ENCODE measurements around the gene SLFN14. TPM values are rescaled to one million over a fixed set of nuclear protein-coding genes. Genes with fewer than 3 reads are reported as not detected.

SLFN14 gene
- polyA plus RNA-seq, 2 of the 4 experiments (the other 2 are of a cell fraction): not detected

DNA sequence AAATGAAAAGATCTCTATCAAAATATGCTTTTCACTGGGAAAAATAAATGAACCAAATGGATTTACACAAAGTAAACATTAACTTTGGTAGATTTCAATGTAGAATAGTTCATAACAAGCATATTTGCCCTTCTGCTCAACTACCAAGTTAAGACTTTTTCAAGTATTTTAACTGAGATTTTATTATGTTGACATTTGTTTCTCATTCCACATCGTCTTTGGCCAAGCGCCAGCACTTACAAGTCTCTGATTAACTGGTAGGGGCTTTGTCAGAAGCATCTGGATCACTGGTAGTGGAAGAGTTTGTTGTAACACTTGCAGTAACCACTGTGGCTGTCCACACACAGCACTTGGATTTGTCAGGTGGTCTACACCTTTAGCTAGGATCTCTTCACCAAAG lies 46.1 kb downstream of the SLFN14 start:
- CTCF ChIA-PET: interaction anchor here (0.8 to 1.5 kb wide), 2 partner anchors 10 to 213 kb away, joined by 3 to 5 read pairs; no protein-coding TSS in a partner anchor
- WGBS (ENCODE audit: missing lambda C conversion rate): 11% methylated on average over 2 of the region's 2 CpGs

More for the DNA sequence above, 46.1 kb downstream of the SLFN14 start:
- H3K4me3 ChIP-seq: no peak overlapping the region
- 0 out of 3 replicates have a peak, but pooled peaks cover 4% of the 10 kb centered on the region for H3K9me3 ChIP-seq
- H3K4me2 ChIP-seq: no peak overlapping the region
- TF ChIP-seq NR3C1 (IDR thresholded peaks at IDR 0.05): no peak
- no peak for TF ChIP-seq HOXA7 (CRISPR knock-in tag; IDR thresholded peaks at IDR 0.05)
- TF ChIP-seq, protein P1, sequence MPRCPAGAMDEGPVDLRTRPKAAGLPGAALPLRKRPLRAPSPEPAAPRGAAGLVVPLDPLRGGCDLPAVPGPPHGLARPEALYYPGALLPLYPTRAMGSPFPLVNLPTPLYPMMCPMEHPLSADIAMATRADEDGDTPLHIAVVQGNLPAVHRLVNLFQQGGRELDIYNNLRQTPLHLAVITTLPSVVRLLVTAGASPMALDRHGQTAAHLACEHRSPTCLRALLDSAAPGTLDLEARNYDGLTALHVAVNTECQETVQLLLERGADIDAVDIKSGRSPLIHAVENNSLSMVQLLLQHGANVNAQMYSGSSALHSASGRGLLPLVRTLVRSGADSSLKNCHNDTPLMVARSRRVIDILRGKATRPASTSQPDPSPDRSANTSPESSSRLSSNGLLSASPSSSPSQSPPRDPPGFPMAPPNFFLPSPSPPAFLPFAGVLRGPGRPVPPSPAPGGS (IDR thresholded peaks at IDR 0.05): no peak
- TF ChIP-seq RNF2 (IDR thresholded peaks at IDR 0.05; ENCODE audit: borderline replicate concordance, low read depth): no peak
- no peak for TF ChIP-seq NPAS2 (CRISPR knock-in tag; IDR thresholded peaks at IDR 0.05; ENCODE audit: borderline replicate concordance)
- TF ChIP-seq, protein P2, sequence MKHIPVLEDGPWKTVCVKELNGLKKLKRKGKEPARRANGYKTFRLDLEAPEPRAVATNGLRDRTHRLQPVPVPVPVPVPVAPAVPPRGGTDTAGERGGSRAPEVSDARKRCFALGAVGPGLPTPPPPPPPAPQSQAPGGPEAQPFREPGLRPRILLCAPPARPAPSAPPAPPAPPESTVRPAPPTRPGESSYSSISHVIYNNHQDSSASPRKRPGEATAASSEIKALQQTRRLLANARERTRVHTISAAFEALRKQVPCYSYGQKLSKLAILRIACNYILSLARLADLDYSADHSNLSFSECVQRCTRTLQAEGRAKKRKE (CRISPR knock-in tag; IDR thresholded peaks at IDR 0.05; ENCODE audit: low read depth): no peak
- no peak for TF ChIP-seq ESRRA (IDR thresholded peaks at IDR 0.05; ENCODE audit: borderline replicate concordance, low read length)
- TF ChIP-seq, protein P3, sequence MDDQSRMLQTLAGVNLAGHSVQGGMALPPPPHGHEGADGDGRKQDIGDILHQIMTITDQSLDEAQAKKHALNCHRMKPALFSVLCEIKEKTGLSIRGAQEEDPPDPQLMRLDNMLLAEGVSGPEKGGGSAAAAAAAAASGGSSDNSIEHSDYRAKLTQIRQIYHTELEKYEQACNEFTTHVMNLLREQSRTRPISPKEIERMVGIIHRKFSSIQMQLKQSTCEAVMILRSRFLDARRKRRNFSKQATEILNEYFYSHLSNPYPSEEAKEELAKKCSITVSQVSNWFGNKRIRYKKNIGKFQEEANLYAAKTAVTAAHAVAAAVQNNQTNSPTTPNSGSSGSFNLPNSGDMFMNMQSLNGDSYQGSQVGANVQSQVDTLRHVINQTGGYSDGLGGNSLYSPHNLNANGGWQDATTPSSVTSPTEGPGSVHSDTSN (IDR thresholded peaks at IDR 0.05): no peak
- no peak for TF ChIP-seq KDM1A (IDR thresholded peaks at IDR 0.05; ENCODE audit: low read depth)
- no peak for TF ChIP-seq CHD4 (IDR thresholded peaks at IDR 0.05; ENCODE audit: borderline replicate concordance)
- no peak for TF ChIP-seq ZC3H11A (IDR thresholded peaks at IDR 0.05)
- TF ChIP-seq SREBF2 (IDR thresholded peaks at IDR 0.05): no peak
- no peak for TF ChIP-seq FOSB (CRISPR knock-in tag; IDR thresholded peaks at IDR 0.05)
- TF ChIP-seq JUN (IDR thresholded peaks at IDR 0.05): no peak
- no peak for TF ChIP-seq RARB (CRISPR knock-in tag; IDR thresholded peaks at IDR 0.05)
- TF ChIP-seq, protein P4, sequence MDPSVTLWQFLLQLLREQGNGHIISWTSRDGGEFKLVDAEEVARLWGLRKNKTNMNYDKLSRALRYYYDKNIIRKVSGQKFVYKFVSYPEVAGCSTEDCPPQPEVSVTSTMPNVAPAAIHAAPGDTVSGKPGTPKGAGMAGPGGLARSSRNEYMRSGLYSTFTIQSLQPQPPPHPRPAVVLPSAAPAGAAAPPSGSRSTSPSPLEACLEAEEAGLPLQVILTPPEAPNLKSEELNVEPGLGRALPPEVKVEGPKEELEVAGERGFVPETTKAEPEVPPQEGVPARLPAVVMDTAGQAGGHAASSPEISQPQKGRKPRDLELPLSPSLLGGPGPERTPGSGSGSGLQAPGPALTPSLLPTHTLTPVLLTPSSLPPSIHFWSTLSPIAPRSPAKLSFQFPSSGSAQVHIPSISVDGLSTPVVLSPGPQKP (IDR thresholded peaks at IDR 0.05; ENCODE audit: low read depth, low read length): no peak
- no peak for TF ChIP-seq TP53 (CRISPR knock-in tag; IDR thresholded peaks at IDR 0.05)
- no peak for TF ChIP-seq SMC3 (IDR thresholded peaks at IDR 0.05)
- POLR2A ChIA-PET: no interaction called here
- H3K4me1 ChIP-seq: 0 out of 3 replicates have a peak, but pooled peaks cover 4% of the 10 kb centered on the region
- DNase-seq (ENCODE audit: low read depth in 1 of 2, low spot score in 1 of 2): peak in 1 of 2 experiments; percentile 18
- FAIRE-seq: peak; percentile 76
- H3K27ac ChIP-seq: no peak overlapping the region
- no peak for ATAC-seq

Small RNA genes lying within 50 kb of the gene (small RNA-seq; reads per million reads assigned to genes)
- 0 to 0.58 (median 0) reads per million in 6 experiments for gene AC004134.1
- 0 reads per million in 6 experiments for gene AC015911.1
- gene SNORD7: 7.4 to 64.2 (median 33.1) reads per million in 6 experiments

Other genes starting within 250 kb of the SLFN14 start
- 24.0 and 27.2 TPM in 2 replicates for gene SLFN11, start 187.2 kb downstream of the SLFN14 start, polyA plus RNA-seq (2011; rRNA removed)
- 6.9 to 8.2 TPM (median 7.4 TPM) in 3 replicates for gene SLFN11, start 187.2 kb downstream of the SLFN14 start, polyA plus RNA-seq (2017; fragmentation: RNase III; extraction: RNeasy Plus Mini Kit Qiagen cat#74134 plus additional on column Dnase treatment)
- gene SLFN12, start 128.3 kb downstream of the SLFN14 start, polyA plus RNA-seq (2011; rRNA removed): 0.16 and 0.23 TPM in 2 replicates
- 0.08 to 0.12 TPM (median 0.09 TPM) in 3 replicates for gene SLFN12, start 128.3 kb downstream of the SLFN14 start, polyA plus RNA-seq (2017; fragmentation: RNase III; extraction: RNeasy Plus Mini Kit Qiagen cat#74134 plus additional on column Dnase treatment)
- gene SLFN13, start 112.1 kb downstream of the SLFN14 start, polyA plus RNA-seq (2011; rRNA removed): 12.2 and 12.5 TPM in 2 replicates
- 5.4 to 6.8 TPM (median 6.6 TPM) in 3 replicates for gene SLFN13, start 112.1 kb downstream of the SLFN14 start, polyA plus RNA-seq (2017; fragmentation: RNase III; extraction: RNeasy Plus Mini Kit Qiagen cat#74134 plus additional on column Dnase treatment)
- gene SLFN12L, start 23.1 kb downstream of the SLFN14 start, polyA plus RNA-seq (2011; rRNA removed): not detected in 2 replicates
- gene SLFN12L, start 23.1 kb downstream of the SLFN14 start, polyA plus RNA-seq (2017; fragmentation: RNase III; extraction: RNeasy Plus Mini Kit Qiagen cat#74134 plus additional on column Dnase treatment): not detected in 3 replicates
- gene PEX12, start 17.8 kb upstream of the SLFN14 start, polyA plus RNA-seq (2011; rRNA removed): 11.2 and 15.0 TPM in 2 replicates
- 4.3 to 4.7 TPM (median 4.6 TPM) in 3 replicates for gene PEX12, start 17.8 kb upstream of the SLFN14 start, polyA plus RNA-seq (2017; fragmentation: RNase III; extraction: RNeasy Plus Mini Kit Qiagen cat#74134 plus additional on column Dnase treatment)
- gene AP2B1, start 26.5 kb upstream of the SLFN14 start, polyA plus RNA-seq (2011; rRNA removed): 278 and 309 TPM in 2 replicates
- 110 to 139 TPM (median 114 TPM) in 3 replicates for gene AP2B1, start 26.5 kb upstream of the SLFN14 start, polyA plus RNA-seq (2017; fragmentation: RNase III; extraction: RNeasy Plus Mini Kit Qiagen cat#74134 plus additional on column Dnase treatment)
- gene RASL10B, start 170.8 kb upstream of the SLFN14 start, polyA plus RNA-seq (2011; rRNA removed): 0.05 and 0.07 TPM in 2 replicates
- gene RASL10B, start 170.8 kb upstream of the SLFN14 start, polyA plus RNA-seq (2017; fragmentation: RNase III; extraction: RNeasy Plus Mini Kit Qiagen cat#74134 plus additional on column Dnase treatment): 0.10 to 0.26 TPM (median 0.24 TPM) in 3 replicates
- 0.06 and 0.12 TPM in 2 replicates for gene GAS2L2, start 192.4 kb upstream of the SLFN14 start, polyA plus RNA-seq (2011; rRNA removed)
- gene GAS2L2, start 192.4 kb upstream of the SLFN14 start, polyA plus RNA-seq (2017; fragmentation: RNase III; extraction: RNeasy Plus Mini Kit Qiagen cat#74134 plus additional on column Dnase treatment): 0.09 to 0.15 TPM (median 0.13 TPM) in 3 replicates
- 0.19 TPM in 1 of 2 replicates, not detected in the other for gene C17orf50, start 200.1 kb upstream of the SLFN14 start, polyA plus RNA-seq (2011; rRNA removed)
- gene C17orf50, start 200.1 kb upstream of the SLFN14 start, polyA plus RNA-seq (2017; fragmentation: RNase III; extraction: RNeasy Plus Mini Kit Qiagen cat#74134 plus additional on column Dnase treatment): 0.12 to 0.28 TPM (median 0.22 TPM) in 3 replicates
- 6.7 and 7.1 TPM in 2 replicates for gene MMP28, start 234.8 kb upstream of the SLFN14 start, polyA plus RNA-seq (2011; rRNA removed)
- gene MMP28, start 234.8 kb upstream of the SLFN14 start, polyA plus RNA-seq (2017; fragmentation: RNase III; extraction: RNeasy Plus Mini Kit Qiagen cat#74134 plus additional on column Dnase treatment): 5.2 to 8.3 TPM (median 6.6 TPM) in 3 replicates
- gene TAF15, start 248.7 kb upstream of the SLFN14 start, polyA plus RNA-seq (2011; rRNA removed): 130 and 213 TPM in 2 replicates
- gene TAF15, start 248.7 kb upstream of the SLFN14 start, polyA plus RNA-seq (2017; fragmentation: RNase III; extraction: RNeasy Plus Mini Kit Qiagen cat#74134 plus additional on column Dnase treatment): 543 to 568 TPM (median 544 TPM) in 3 replicates